ENCODE results near the gene CYP20A1.

DNA sequence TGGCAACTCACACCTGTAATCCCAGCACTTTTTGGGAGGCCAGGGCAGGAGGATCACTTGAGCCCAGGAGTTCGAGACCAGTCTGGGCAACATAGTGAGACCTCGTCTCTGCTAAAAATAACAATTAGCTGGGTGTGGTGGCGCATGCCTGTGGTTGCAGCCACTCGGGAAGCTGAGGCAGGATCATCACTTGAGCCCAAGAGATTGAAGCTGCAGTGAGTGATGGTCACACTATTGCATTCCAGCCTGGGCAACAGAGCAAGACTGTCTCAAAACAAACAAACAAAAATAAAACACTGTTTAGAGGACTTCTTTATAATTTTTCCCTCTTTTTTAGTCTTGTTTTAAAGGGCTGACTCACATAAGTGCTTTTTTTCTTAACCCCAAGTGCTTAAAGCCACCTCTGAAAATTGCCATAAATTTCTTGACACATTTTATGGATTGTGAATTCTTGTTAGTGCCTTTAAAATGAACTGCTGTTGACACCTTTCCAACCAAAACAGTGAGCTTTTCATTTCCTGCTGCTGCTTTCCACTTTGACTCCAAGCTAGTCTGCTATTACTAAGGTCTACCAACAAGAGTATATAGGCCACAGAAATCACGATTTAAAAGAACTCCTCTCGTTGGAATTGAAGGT, 41.7 kb downstream of the CYP20A1 start:
- TF ChIP-seq EZH2 (IDR thresholded peaks at IDR 0.05; ENCODE audit: insufficient read depth, poor library complexity, severe bottlenecking): no peak
- no peak for TF ChIP-seq EZH2phosphoT487 (IDR thresholded peaks at IDR 0.05; ENCODE audit: insufficient read depth, low read depth)

All from GM23248 (cell line).